ENCODE results near the gene SPRR1A. TPM values are rescaled to one million over a fixed set of nuclear protein-coding genes. Genes with fewer than 3 reads are reported as not detected.

The SPRR1A gene
- total RNA-seq, 2 donors from 2014 or later: not detected

GRCh38 chr1:152972196-152972886 lies 11.5 kb upstream of the SPRR1A start:
- DNase-seq: no peak
- intact Hi-C loops (cut with DNase I): no loop called here

GRCh38 chr1:152976688-152977087 lies 7.2 kb upstream of the SPRR1A start:
- TF ChIP-seq, protein P1, sequence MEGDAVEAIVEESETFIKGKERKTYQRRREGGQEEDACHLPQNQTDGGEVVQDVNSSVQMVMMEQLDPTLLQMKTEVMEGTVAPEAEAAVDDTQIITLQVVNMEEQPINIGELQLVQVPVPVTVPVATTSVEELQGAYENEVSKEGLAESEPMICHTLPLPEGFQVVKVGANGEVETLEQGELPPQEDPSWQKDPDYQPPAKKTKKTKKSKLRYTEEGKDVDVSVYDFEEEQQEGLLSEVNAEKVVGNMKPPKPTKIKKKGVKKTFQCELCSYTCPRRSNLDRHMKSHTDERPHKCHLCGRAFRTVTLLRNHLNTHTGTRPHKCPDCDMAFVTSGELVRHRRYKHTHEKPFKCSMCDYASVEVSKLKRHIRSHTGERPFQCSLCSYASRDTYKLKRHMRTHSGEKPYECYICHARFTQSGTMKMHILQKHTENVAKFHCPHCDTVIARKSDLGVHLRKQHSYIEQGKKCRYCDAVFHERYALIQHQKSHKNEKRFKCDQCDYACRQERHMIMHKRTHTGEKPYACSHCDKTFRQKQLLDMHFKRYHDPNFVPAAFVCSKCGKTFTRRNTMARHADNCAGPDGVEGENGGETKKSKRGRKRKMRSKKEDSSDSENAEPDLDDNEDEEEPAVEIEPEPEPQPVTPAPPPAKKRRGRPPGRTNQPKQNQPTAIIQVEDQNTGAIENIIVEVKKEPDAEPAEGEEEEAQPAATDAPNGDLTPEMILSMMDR (IDR thresholded peaks at IDR 0.05): no peak

More at GRCh38 chr1:152972196-152972886, 11.5 kb upstream of the SPRR1A start:
- TF ChIP-seq, protein P1 (IDR thresholded peaks at IDR 0.05): no peak
- no peak overlapping the region for H3K4me3 ChIP-seq
- no peak overlapping the region for H3K27ac ChIP-seq
- H3K36me3 ChIP-seq: no peaks in the 10 kb centered on the region
- no peak overlapping the region for H3K9ac ChIP-seq (ENCODE audit: low read depth in 2 of 2, low read length in 2 of 2)
- no peaks in the 10 kb centered on the region for H3K27me3 ChIP-seq
- H3K4me1 ChIP-seq: no peaks in the 10 kb centered on the region
- no peaks in the 10 kb centered on the region for H3K9me3 ChIP-seq

GRCh38 chr1:152977614-152978013 lies 6.3 kb upstream of the SPRR1A start:
- TF ChIP-seq, protein P1 (IDR thresholded peaks at IDR 0.05): no peak
- Histone ChIP-seq H3K9ac (ENCODE audit: low read depth in 2 of 2, low read length in 2 of 2) (no peak overlapping the region), H3K4me3 (no peak overlapping the region), H3K4me1 (no peaks in the 10 kb centered on the region), H3K27ac (no peak overlapping the region), H3K36me3 (no peaks in the 10 kb centered on the region), H3K27me3 (no peaks in the 10 kb centered on the region), H3K9me3 (no peaks in the 10 kb centered on the region)
- no peak for DNase-seq
- intact Hi-C loops (cut with DNase I): no loop called here

More at GRCh38 chr1:152976688-152977087, 7.2 kb upstream of the SPRR1A start:
- Histone ChIP-seq H3K36me3 (no peaks in the 10 kb centered on the region), H3K4me3 (no peak overlapping the region), H3K9me3 (no peaks in the 10 kb centered on the region), H3K9ac (ENCODE audit: low read depth in 2 of 2, low read length in 2 of 2) (no peak overlapping the region), H3K4me1 (no peaks in the 10 kb centered on the region), H3K27ac (no peak overlapping the region), H3K27me3 (no peaks in the 10 kb centered on the region)
- DNase-seq: no peak
- intact Hi-C loops (cut with DNase I): no loop called here

- no peak overlapping the region for H3K9ac ChIP-seq (ENCODE audit: low read depth in 2 of 2, low read length in 2 of 2)
- no peak overlapping the region for H3K4me3 ChIP-seq
- no peak overlapping the region for H3K27ac ChIP-seq
- H3K36me3 ChIP-seq: no peaks in the 10 kb centered on the region
- intact Hi-C loops (cut with DNase I): no loop called here
- H3K9me3 ChIP-seq: no peaks in the 10 kb centered on the region
- no peak for DNase-seq
- TF ChIP-seq, protein P1 (IDR thresholded peaks at IDR 0.05): no peak
- no peaks in the 10 kb centered on the region for H3K27me3 ChIP-seq
- no peaks in the 10 kb centered on the region for H3K4me1 ChIP-seq
Observed at GRCh38 chr1:152980676-152981075, 3.2 kb upstream of the SPRR1A start.

DNA sequence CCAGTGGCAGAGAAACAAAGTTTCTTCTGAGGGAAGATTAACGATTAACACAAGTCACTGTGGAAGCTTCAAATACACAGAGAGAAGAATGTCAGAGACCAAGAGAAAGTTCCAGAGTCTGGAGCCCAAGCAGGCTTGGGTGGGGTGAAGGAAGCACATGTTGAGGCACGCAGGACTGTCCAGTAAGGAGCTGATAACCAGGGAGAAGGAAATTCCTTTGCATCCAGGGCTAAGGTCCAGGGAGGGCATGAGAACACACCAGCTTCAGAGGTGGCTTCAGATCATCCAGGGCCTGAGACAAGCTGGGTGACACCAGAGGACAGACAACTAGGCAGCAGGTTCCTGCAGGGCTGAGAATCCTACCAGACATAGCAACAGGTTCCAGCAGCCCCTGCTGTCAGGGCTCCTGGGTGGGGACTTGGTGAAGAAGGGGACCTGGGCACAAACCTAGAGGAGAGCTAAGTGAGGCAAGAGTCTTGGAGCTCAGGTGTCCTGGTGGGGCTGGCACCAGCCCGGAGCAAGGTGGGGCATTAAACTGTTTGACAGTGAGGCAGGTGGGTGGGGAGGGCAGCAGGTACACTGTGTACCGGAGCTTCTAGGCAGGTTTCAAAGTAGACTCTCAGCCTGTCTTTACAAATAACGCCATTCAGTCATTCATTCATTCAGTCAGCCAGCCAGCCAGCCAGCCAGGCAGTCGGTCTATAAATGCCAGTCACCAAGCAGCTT lies 2.6 kb upstream of the SPRR1A start:
- H3K27ac ChIP-seq: no peak overlapping the region
- no peak for DNase-seq
- TF ChIP-seq, protein P1 (IDR thresholded peaks at IDR 0.05): no peak
- no peaks in the 10 kb centered on the region for H3K9me3 ChIP-seq
- H3K27me3 ChIP-seq: no peaks in the 10 kb centered on the region
- no peak overlapping the region for H3K4me3 ChIP-seq
- H3K9ac ChIP-seq (ENCODE audit: low read depth in 2 of 2, low read length in 2 of 2): no peak overlapping the region
- intact Hi-C loops (cut with DNase I): no loop called here
- H3K4me1 ChIP-seq: no peaks in the 10 kb centered on the region
- H3K36me3 ChIP-seq: no peaks in the 10 kb centered on the region

Measured in colonic mucosa (tissue), 4 donors.